RWPE2 (cell line): ENCODE data around the gene OSGIN1.

Experiments
- ATAC-seq: fragments of 200-7000 bp; cut with Tn5 transposase; 3 replicates; pipeline ENCODE4 v1.9.1; 2021; ENCODE audit warnings: low read depth
- DNase-seq: peaks from one replicate; pipeline ENCODE4 v3.0.0-alpha.2; 2020; ENCODE audit warnings: low spot score
- H3K27ac ChIP-seq: fragments of 450-650 bp; 2 replicates; pipeline ENCODE4 v1.5.1; 2017; ENCODE audit warnings: mild to moderate bottlenecking; ENCODE audit not compliant: poor library complexity, severe bottlenecking
- H3K27me3 ChIP-seq: fragments of 250-450 bp; sonication (Bioruptor Pico); 2 replicates; pipeline ENCODE4 v1.5.1; 2021; ENCODE audit warnings: mild to moderate bottlenecking, moderate library complexity; ENCODE audit not compliant: insufficient read depth, poor library complexity, severe bottlenecking
- H3K36me3 ChIP-seq: fragments of 250-450 bp; sonication (Bioruptor Pico); 2 replicates; pipeline ENCODE4 v1.5.1; 2020; ENCODE audit warnings: low read depth, mild to moderate bottlenecking, moderate library complexity
- H3K4me1 ChIP-seq: fragments of 250-450 bp; sonication (Bioruptor Pico); 2 replicates; pipeline ENCODE4 v1.5.1; 2021; ENCODE audit warnings: mild to moderate bottlenecking, moderate library complexity; ENCODE audit not compliant: insufficient read depth, poor library complexity, severe bottlenecking
- H3K4me3 ChIP-seq: fragments of 250-450 bp; sonication (Bioruptor Pico); 2 replicates; pipeline ENCODE4 v1.5.1; 2021; ENCODE audit warnings: mild to moderate bottlenecking, moderate library complexity; ENCODE audit not compliant: severe bottlenecking
- H3K9me3 ChIP-seq: fragments of 250-450 bp; sonication (Bioruptor Pico); 2 replicates; pipeline ENCODE4 v1.5.1; 2021; ENCODE audit warnings: mild to moderate bottlenecking, moderate library complexity; ENCODE audit not compliant: severe bottlenecking
- TF ChIP-seq, protein P1 (sequence below): fragments of 450-650 bp; IDR thresholded peaks from one replicate; pipeline ENCODE4 v1.5.1; 2017; ENCODE audit warnings: mild to moderate bottlenecking, moderate library complexity; ENCODE audit not compliant: poor library complexity, severe bottlenecking

OSGIN1 gene

DNA sequence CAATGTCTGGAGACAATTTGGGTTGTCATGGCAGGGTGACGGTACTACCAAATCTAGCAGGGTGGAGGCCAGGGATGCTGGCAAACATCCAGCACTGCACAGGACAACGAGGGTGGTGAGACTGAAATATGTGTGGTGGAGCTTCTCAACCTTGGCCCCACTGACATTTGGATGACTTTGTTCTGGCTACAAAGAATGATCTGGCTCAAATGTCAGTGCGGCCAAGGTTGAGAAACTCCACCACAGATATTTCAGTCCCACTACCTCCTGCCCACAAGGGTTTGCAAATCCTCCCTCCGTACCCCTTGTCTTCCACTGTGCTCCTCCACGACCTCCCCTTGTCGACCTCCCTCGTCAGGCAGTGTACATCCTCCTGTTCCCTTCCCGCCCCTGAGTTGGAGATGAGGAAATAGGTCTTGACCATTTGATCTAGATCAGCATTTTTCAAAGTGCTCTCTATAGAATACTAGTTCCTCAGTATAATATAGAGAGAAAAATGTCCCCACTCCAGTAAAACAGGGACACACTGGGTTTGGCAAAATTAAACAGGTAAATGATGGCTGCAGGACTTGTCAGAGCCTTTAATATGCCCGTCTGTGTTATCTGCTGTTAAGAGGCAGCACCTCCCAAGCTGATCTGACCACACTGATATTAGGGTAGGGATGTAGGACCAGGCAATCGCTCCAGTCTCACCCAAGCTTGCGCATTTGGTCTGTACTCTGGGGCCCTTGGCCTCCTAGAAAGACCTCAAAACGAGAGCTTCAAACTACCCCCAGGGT is 6.8 kb downstream of the OSGIN1 start:
- DNase-seq = no peak
- no peaks in the 10 kb centered on the region for H3K27me3 ChIP-seq
- H3K36me3 ChIP-seq = peaks cover 16% of the 10 kb centered on the region
- ATAC-seq = no peak
- H3K9me3 ChIP-seq = no peaks in the 10 kb centered on the region
- H3K4me1 ChIP-seq = no peaks in the 10 kb centered on the region
- TF ChIP-seq, protein P1, sequence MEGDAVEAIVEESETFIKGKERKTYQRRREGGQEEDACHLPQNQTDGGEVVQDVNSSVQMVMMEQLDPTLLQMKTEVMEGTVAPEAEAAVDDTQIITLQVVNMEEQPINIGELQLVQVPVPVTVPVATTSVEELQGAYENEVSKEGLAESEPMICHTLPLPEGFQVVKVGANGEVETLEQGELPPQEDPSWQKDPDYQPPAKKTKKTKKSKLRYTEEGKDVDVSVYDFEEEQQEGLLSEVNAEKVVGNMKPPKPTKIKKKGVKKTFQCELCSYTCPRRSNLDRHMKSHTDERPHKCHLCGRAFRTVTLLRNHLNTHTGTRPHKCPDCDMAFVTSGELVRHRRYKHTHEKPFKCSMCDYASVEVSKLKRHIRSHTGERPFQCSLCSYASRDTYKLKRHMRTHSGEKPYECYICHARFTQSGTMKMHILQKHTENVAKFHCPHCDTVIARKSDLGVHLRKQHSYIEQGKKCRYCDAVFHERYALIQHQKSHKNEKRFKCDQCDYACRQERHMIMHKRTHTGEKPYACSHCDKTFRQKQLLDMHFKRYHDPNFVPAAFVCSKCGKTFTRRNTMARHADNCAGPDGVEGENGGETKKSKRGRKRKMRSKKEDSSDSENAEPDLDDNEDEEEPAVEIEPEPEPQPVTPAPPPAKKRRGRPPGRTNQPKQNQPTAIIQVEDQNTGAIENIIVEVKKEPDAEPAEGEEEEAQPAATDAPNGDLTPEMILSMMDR = no peak
- H3K27ac ChIP-seq = no peak overlapping the region
- H3K4me3 ChIP-seq = no peak overlapping the region

DNA sequence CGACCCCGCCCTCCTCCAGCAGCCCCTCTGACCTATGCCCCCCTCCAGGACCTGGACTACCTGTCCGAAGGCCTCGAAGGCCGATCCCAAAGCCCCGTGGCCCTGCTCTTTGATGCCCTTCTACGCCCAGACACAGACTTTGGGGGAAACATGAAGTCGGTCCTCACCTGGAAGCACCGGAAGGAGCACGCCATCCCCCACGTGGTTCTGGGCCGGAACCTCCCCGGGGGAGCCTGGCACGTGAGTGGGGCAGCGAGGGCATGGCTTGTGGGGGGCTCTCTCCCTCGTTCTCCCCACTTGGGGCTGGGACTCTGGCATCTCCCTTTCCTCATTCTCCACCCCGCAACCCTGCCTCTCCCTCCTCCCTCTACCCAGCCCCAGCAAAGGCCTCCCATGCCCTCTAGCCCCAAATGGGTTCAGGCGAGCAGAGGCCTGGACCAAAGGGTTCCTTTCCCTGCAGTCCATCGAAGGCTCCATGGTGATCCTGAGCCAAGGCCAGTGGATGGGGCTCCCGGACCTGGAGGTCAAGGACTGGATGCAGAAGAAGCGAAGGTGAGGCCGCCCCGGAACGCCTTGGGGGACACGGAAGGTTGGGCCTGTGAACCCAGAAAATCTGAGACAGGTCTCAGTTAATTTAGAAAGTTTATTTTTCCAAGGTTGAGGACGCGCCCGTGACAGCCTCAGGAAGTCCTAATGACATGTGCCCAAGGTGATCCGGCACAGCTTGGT is 7.6 kb downstream of the OSGIN1 start:
- TF ChIP-seq, protein P1 = no peak
- Histone ChIP-seq H3K4me3 (no peak overlapping the region), H3K27me3 (no peaks in the 10 kb centered on the region), H3K27ac (no peak overlapping the region), H3K4me1 (no peaks in the 10 kb centered on the region), H3K9me3 (no peaks in the 10 kb centered on the region), H3K36me3 (peaks cover 16% of the 10 kb centered on the region)
- DNase-seq (no peak), ATAC-seq (no peak)

GRCh38 chr16:83961591-83961990 is 8.6 kb downstream of the OSGIN1 start:
- H3K27me3 ChIP-seq = no peaks in the 10 kb centered on the region
- no peak overlapping the region for H3K27ac ChIP-seq
- ATAC-seq = no peak
- DNase-seq = no peak
- no peaks in the 10 kb centered on the region for H3K9me3 ChIP-seq
- TF ChIP-seq, protein P1 = no peak
- H3K4me3 ChIP-seq = no peak overlapping the region
- no peaks in the 10 kb centered on the region for H3K4me1 ChIP-seq
- peaks cover 16% of the 10 kb centered on the region for H3K36me3 ChIP-seq

GRCh38 chr16:83963277-83964119 is 10.5 kb downstream of the OSGIN1 start:
- no peak overlapping the region for H3K4me3 ChIP-seq
- H3K9me3 ChIP-seq = no peaks in the 10 kb centered on the region
- DNase-seq = no peak
- H3K4me1 ChIP-seq = no peaks in the 10 kb centered on the region
- H3K27ac ChIP-seq = no peak overlapping the region
- peaks cover 16% of the 10 kb centered on the region for H3K36me3 ChIP-seq
- ATAC-seq = no peak
- H3K27me3 ChIP-seq = no peaks in the 10 kb centered on the region
- TF ChIP-seq, protein P1 = no peak
